ENCODE measurements around the gene KCNK3.
"Not testable (repeated sequence)": the region's sequence is repeated elsewhere in the genome, so short reads cannot be mapped to it uniquely, and the experiment has no call there.

The KCNK3 gene

GRCh38 chr2:26692279-26692896 lies at the start of gene KCNK3:
TSS of gene KCNK3 (plus strand) at chr2:26692722. CDS start at chr2:26692876, 154 bp downstream.
- no peak for FAIRE-seq

GRCh38 chr2:26644188-26644835 lies 48.2 kb upstream of the KCNK3 start:
- FAIRE-seq = no peak

GRCh38 chr2:26645762-26646161 lies 46.8 kb upstream of the KCNK3 start:
- FAIRE-seq = no peak

GRCh38 chr2:26646986-26647672 lies 45.4 kb upstream of the KCNK3 start:
- no peak for FAIRE-seq

GRCh38 chr2:26647981-26648380 lies 44.5 kb upstream of the KCNK3 start:
- FAIRE-seq = no peak

- no peak for FAIRE-seq
Measured at GRCh38 chr2:26648516-26648915, 44.0 kb upstream of the KCNK3 start.

- FAIRE-seq = no peak
Measured at GRCh38 chr2:26649322-26649721, 43.2 kb upstream of the KCNK3 start.

GRCh38 chr2:26649992-26650712 lies 42.4 kb upstream of the KCNK3 start:
- FAIRE-seq = no peak

GRCh38 chr2:26650713-26651469 lies 41.6 kb upstream of the KCNK3 start:
- FAIRE-seq = no peak

- no peak for FAIRE-seq
Measured at GRCh38 chr2:26651470-26651771, 41.1 kb upstream of the KCNK3 start.

- no peak for FAIRE-seq
Measured at GRCh38 chr2:26651799-26652198, 40.7 kb upstream of the KCNK3 start.

- FAIRE-seq = no peak
Measured at GRCh38 chr2:26652361-26653041, 40.0 kb upstream of the KCNK3 start.

- no peak for FAIRE-seq
Measured at GRCh38 chr2:26653207-26654060, 39.1 kb upstream of the KCNK3 start.

GRCh38 chr2:26654061-26654340 lies 38.5 kb upstream of the KCNK3 start:
- no peak for FAIRE-seq

GRCh38 chr2:26655120-26655519 lies 37.4 kb upstream of the KCNK3 start:
- FAIRE-seq = not testable (repeated sequence)

- no peak for FAIRE-seq
Measured at GRCh38 chr2:26655611-26656195, 36.8 kb upstream of the KCNK3 start.

GRCh38 chr2:26657265-26657664 lies 35.3 kb upstream of the KCNK3 start:
- FAIRE-seq = no peak

GRCh38 chr2:26658691-26659346 lies 33.7 kb upstream of the KCNK3 start:
- FAIRE-seq = no peak

GRCh38 chr2:26660363-26660962 lies 32.1 kb upstream of the KCNK3 start:
- peak; percentile 73 for FAIRE-seq

- FAIRE-seq = not testable (repeated sequence)
Measured at GRCh38 chr2:26665296-26665695, 27.2 kb upstream of the KCNK3 start.

Measured in islet of Langerhans (tissue), 1 donor.